Stomach smooth muscle (tissue), 2 donors: ENCODE results near the gene SNED1.

Source experiments
- H3K27ac ChIP-seq: one replicate; pipeline ENCODE4 v1.7.0; 2013; ENCODE audit warnings: mild to moderate bottlenecking, low read length, inconsistent platforms
- H3K27me3 ChIP-seq, 2 donors: one replicate each; pipeline ENCODE4 v1.7.0; 2013; ENCODE audit warnings: low read length in 2 of 2; ENCODE audit not compliant: insufficient read depth in 2 of 2, control insufficient read depth in 1 of 2
- H3K36me3 ChIP-seq, 2 donors: one replicate each; pipeline ENCODE4 v1.7.0; 2013; ENCODE audit warnings: low read length in 2 of 2; ENCODE audit not compliant: control insufficient read depth in 2 of 2, insufficient read depth in 2 of 2
- H3K4me1 ChIP-seq: one replicate; pipeline ENCODE4 v1.7.0; 2013; ENCODE audit warnings: low read length; ENCODE audit not compliant: control insufficient read depth, insufficient read depth
- H3K4me3 ChIP-seq, 2 donors: one replicate each; pipeline ENCODE4 v1.7.0; 2013; ENCODE audit warnings: low read length in 2 of 2
- H3K9ac ChIP-seq, 2 donors: one replicate each; pipeline ENCODE4 v1.7.0; 2013; ENCODE audit warnings: low read length in 2 of 2, mild to moderate bottlenecking in 1 of 2
- H3K9me3 ChIP-seq, 2 donors: one replicate each; pipeline ENCODE4 v1.7.0; 2013; ENCODE audit warnings: low read length in 2 of 2; ENCODE audit not compliant: control insufficient read depth in 2 of 2
- donor health status: healthy.
- donor health status: Pancreatic carcinoma.

SNED1 gene

GRCh38 chr2:241133436-241133820 is 135.0 kb downstream of the SNED1 start:
- Histone ChIP-seq H3K9ac (no peak overlapping the region), H3K4me3 (no peak overlapping the region), H3K27me3 (no peaks in the 10 kb centered on the region), H3K4me1 (no peaks in the 10 kb centered on the region), H3K27ac (no peak overlapping the region), H3K9me3 (no peaks in the 10 kb centered on the region), H3K36me3 (no peaks in the 10 kb centered on the region)

GRCh38 chr2:241134711-241135110 is 136.3 kb downstream of the SNED1 start:
- no peak overlapping the region for H3K27ac ChIP-seq
- no peak overlapping the region for H3K4me3 ChIP-seq
- H3K4me1 ChIP-seq: no peaks in the 10 kb centered on the region
- H3K36me3 ChIP-seq: no peaks in the 10 kb centered on the region
- H3K9ac ChIP-seq: no peak overlapping the region
- H3K9me3 ChIP-seq: no peaks in the 10 kb centered on the region
- no peaks in the 10 kb centered on the region for H3K27me3 ChIP-seq

GRCh38 chr2:241135737-241136136 is 137.3 kb downstream of the SNED1 start:
- H3K9me3 ChIP-seq: no peaks in the 10 kb centered on the region
- no peak overlapping the region for H3K4me3 ChIP-seq
- H3K27ac ChIP-seq: no peak overlapping the region
- no peaks in the 10 kb centered on the region for H3K4me1 ChIP-seq
- peaks cover 0 to 2% of the 10 kb centered on the region in 2 donors for H3K36me3 ChIP-seq
- H3K9ac ChIP-seq: no peak overlapping the region
- no peaks in the 10 kb centered on the region for H3K27me3 ChIP-seq

DNA sequence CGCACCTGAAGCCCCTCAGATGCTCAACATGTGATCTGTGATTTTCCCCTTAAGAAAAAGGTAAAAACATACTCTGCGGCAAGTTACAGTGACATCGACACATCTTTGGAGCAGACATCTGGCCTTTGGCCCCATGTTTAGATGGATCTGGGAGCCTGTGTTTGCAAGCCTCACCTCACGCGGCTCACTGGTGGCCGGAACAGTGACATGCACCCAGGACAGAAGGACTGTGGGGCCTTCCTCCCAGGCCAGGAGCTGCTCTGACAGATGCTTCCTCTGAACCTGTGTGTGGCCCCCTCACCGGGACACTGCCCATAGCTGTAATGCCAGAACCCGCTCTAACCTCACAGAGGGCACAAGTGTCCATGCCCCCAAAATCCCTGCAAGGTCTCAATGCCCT is 137.8 kb downstream of the SNED1 start:
- no peaks in the 10 kb centered on the region for H3K4me1 ChIP-seq
- no peaks in the 10 kb centered on the region for H3K27me3 ChIP-seq
- H3K9me3 ChIP-seq: no peaks in the 10 kb centered on the region
- H3K36me3 ChIP-seq: peaks cover 0 to 2% of the 10 kb centered on the region in 2 donors
- H3K9ac ChIP-seq: no peak overlapping the region
- H3K4me3 ChIP-seq: no peak overlapping the region
- H3K27ac ChIP-seq: no peak overlapping the region

- H3K27ac ChIP-seq: no peak overlapping the region
- H3K9ac ChIP-seq: no peak overlapping the region
- H3K27me3 ChIP-seq: no peaks in the 10 kb centered on the region
- no peak overlapping the region for H3K4me3 ChIP-seq
- no peaks in the 10 kb centered on the region for H3K9me3 ChIP-seq
- H3K36me3 ChIP-seq: peaks cover 0 to 2% of the 10 kb centered on the region in 2 donors
- no peaks in the 10 kb centered on the region for H3K4me1 ChIP-seq
Measured at GRCh38 chr2:241136661-241137260, 138.3 kb downstream of the SNED1 start.

- H3K27ac ChIP-seq: no peak overlapping the region
- peaks cover 0 to 2% of the 10 kb centered on the region in 2 donors for H3K36me3 ChIP-seq
- no peak overlapping the region for H3K4me3 ChIP-seq
- no peaks in the 10 kb centered on the region for H3K9me3 ChIP-seq
- no peak overlapping the region for H3K9ac ChIP-seq
- H3K4me1 ChIP-seq: no peaks in the 10 kb centered on the region
- H3K27me3 ChIP-seq: no peaks in the 10 kb centered on the region
Measured at GRCh38 chr2:241137276-241138190, 139.1 kb downstream of the SNED1 start.

DNA sequence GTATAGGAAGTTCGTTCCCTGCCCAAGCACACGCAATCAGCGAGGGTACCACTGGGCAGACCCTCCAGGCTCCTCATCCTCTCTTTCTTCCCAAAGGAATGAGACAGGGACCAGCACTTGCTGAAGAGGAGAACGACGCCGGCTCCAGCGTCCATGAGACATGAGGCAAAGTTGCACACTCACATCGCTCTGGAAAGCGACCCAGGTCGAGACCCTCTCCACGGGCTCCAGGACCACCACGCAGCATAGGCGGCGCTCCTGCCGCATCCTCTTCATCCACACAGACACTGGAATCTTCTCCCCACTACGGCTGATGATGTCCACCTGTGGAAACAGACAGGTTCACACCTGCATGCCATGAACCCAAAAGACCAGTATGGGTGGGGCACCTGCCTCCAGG is 140.1 kb downstream of the SNED1 start:
- H3K9me3 ChIP-seq: no peaks in the 10 kb centered on the region
- H3K4me1 ChIP-seq: no peaks in the 10 kb centered on the region
- no peaks in the 10 kb centered on the region for H3K27me3 ChIP-seq
- no peak overlapping the region for H3K4me3 ChIP-seq
- H3K9ac ChIP-seq: no peak overlapping the region
- H3K27ac ChIP-seq: no peak overlapping the region
- H3K36me3 ChIP-seq: peaks cover 0 to 2% of the 10 kb centered on the region in 2 donors

DNA sequence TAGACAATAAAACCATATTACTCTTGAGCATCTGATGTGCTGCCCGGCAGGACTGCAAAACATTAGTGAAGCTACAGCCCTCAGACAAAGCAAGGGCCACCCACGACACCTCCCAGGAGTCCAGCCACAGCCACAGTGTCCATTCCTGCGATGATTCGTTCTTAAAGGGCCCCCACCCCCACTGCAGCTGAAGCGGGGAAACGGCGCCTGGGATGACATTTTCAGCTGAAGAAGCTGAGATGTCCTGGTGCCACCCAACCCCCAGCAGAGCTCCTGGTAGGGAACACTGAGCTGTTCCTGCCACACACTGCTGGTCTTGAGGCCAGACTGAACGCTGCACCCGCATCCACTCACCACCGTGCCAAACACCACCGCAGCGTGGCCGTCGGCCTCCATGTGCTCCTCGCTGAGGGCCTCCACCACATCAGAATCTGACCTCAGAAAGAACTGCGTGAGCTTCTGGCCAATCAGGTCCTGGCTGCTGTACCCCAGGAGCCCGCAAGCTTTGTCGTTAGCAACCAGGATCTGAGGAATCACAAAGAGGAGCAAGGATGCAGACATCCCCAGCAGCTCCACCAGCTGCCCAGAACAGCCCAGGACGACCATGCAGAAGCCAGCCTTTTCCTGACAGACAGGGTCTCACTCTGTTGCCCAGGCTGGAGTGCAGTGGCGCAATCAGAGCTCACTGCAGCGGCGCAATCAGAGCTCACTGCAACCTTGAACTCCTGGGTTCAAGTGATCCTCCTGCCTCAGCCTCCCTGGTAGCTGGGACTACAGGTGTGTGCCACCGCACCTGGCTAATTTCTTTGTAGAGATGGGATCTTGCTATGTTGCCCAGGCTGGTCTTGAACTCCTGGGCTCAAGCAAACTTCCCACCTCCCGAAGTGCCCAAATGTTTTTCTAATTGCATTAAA is 141.4 kb downstream of the SNED1 start:
- H3K4me3 ChIP-seq: no peak overlapping the region
- no peak overlapping the region for H3K9ac ChIP-seq
- peaks cover 0 to 2% of the 10 kb centered on the region in 2 donors for H3K36me3 ChIP-seq
- no peaks in the 10 kb centered on the region for H3K27me3 ChIP-seq
- H3K4me1 ChIP-seq: no peaks in the 10 kb centered on the region
- no peak overlapping the region for H3K27ac ChIP-seq
- no peaks in the 10 kb centered on the region for H3K9me3 ChIP-seq

DNA sequence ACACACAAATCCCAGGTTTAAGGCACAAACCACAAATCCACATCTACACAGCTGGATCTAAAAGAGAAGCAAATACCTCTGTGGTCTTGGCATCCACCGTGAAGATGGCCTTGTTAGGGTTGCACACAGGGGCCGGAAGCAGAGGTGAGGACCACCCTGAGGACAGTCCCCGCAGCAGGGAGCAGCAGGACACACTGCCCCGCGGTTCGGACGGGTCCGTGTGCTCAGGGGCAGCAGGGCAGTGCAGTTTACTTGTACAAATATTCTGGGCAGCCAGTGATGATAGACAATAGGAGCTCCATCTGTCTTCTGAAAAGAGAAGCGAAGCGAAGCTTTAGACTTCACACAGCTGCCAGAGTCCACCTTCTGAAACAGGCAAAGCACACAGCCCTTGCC is 142.0 kb downstream of the SNED1 start:
- H3K27ac ChIP-seq: no peak overlapping the region
- H3K9me3 ChIP-seq: no peaks in the 10 kb centered on the region
- peaks cover 0 to 2% of the 10 kb centered on the region in 2 donors for H3K36me3 ChIP-seq
- no peak overlapping the region for H3K9ac ChIP-seq
- no peak overlapping the region for H3K4me3 ChIP-seq
- no peaks in the 10 kb centered on the region for H3K4me1 ChIP-seq
- H3K27me3 ChIP-seq: no peaks in the 10 kb centered on the region

DNA sequence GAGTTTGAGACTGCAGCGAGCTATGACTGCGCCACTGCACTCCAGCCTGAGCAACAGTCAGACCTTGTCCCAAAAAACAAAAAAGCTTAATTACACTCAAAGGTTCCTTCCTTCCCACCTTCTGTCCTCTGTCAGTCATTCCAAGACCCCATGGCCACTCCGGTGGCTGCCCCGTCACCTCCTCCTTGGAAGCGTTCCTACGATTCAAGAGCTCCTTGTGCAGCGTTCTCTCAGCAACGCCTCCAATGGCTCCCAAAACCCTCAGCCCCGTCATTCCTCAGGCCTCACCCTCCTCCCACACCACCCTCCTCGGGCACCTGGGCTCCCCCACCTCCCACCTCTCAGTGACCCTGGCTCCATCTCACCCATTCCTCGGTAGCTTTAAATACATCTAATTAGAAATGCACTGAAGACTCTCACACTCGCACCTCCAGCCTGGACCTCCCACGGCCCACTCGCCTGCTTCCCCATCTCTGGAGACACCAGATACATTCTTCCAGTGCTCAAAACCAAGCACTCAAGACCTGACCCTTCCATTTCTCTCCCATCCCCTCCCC is 142.9 kb downstream of the SNED1 start:
- H3K9me3 ChIP-seq: no peaks in the 10 kb centered on the region
- H3K4me1 ChIP-seq: no peaks in the 10 kb centered on the region
- H3K4me3 ChIP-seq: no peak overlapping the region
- peaks cover 0 to 2% of the 10 kb centered on the region in 2 donors for H3K36me3 ChIP-seq
- H3K27me3 ChIP-seq: no peaks in the 10 kb centered on the region
- no peak overlapping the region for H3K9ac ChIP-seq
- H3K27ac ChIP-seq: no peak overlapping the region
